Activated CD8-positive, alpha-beta memory T cell treated with anti-CD3 and anti-CD28 coated beads for 24 hours (primary cell): ENCODE data around the gene PLA2G4D.

Experiments
- DNase-seq: peaks from one replicate; pipeline ENCODE4 v3.0.0-alpha.2; 2020

PLA2G4D gene

GRCh38 chr15:42018306-42019224 is 75.8 kb downstream of the PLA2G4D start:
- DNase-seq, result no peak
